GM10248 (cell line): Measurements from ENCODE around the gene SNRNP200.

Source experiments
- CTCF ChIA-PET: fragments of 300-600 bp; sonication (Branson Sonifier 250); formaldehyde crosslinking; extraction: SDS; loops from one replicate; lab custom pipeline; 2021; ENCODE audit warnings: antibody characterized with exemption; lab: Yijun Ruan, JAX
- POLR2A ChIA-PET: fragments of 350-650 bp; sonication (Branson Sonifier 250); formaldehyde crosslinking; extraction: SDS; loops from one replicate; lab custom pipeline; 2020; ENCODE audit warnings: antibody characterized with exemption; lab: Yijun Ruan, JAX
- DNase-seq: peaks from one replicate; pipeline ENCODE4 v3.0.0; 2012; ENCODE audit errors: extremely low spot score
- CTCF ChIP-seq: IDR thresholded peaks from 2 replicates; pipeline ENCODE4 v1.5.1; 2012; ENCODE audit warnings: mild to moderate bottlenecking, low read depth; ENCODE audit errors: extremely low read depth, missing control alignments, control extremely low read depth

Gene SNRNP200

GRCh38 chr2:96233436-96233835, 71.9 kb downstream of the SNRNP200 start:
- DNase-seq = no peak
- CTCF ChIA-PET = interaction anchor here (1.0 to 4.0 kb wide), 17 partner anchors 9 to 276 kb away, joined by 3 to 25 read pairs (median 9); partner anchors contain the start of genes ASTL and STARD7
- TF ChIP-seq CTCF = no peak
- POLR2A ChIA-PET = interaction anchor here (0.5 to 1.8 kb wide), 4 partner anchors 9 to 94 kb away, joined by 3 to 7 read pairs (median 4); partner anchors contain the start of gene STARD7

GRCh38 chr2:96231316-96231715, 74.0 kb downstream of the SNRNP200 start:
- CTCF ChIA-PET = interaction anchor here (1.2 to 4.0 kb wide), 5 partner anchors 9 to 57 kb away, joined by 3 to 25 read pairs (median 6); no protein-coding TSS in a partner anchor
- no peak for DNase-seq
- POLR2A ChIA-PET = no interaction called here
- TF ChIP-seq CTCF = no peak

GRCh38 chr2:96225016-96225533, 80.3 kb downstream of the SNRNP200 start:
- no peak for TF ChIP-seq CTCF
- CTCF ChIA-PET = interaction anchor here (0.8 to 3.8 kb wide), 8 partner anchors 9 to 83 kb away, joined by 3 to 16 read pairs (median 4); no protein-coding TSS in a partner anchor
- peak; percentile 50 for DNase-seq
- POLR2A ChIA-PET = interaction anchor here (0.6 kb wide), 1 partner anchor 45 kb away, joined by 4 read pairs; no protein-coding TSS in a partner anchor
